IgD-negative memory B cell (primary cell): ENCODE measurements around the gene CXCR4. TPM values are rescaled to one million over a fixed set of nuclear protein-coding genes. Genes with fewer than 3 reads are reported as not detected.

ENCODE experiments used
- H3K27ac Mint-ChIP-seq, 3 donors: one replicate each; pipeline ENCODE4 v1.8.0; 2020 to 2022; ENCODE audit warnings: mild to moderate bottlenecking in 3 of 3, mixed read lengths in 3 of 3, moderate library complexity in 1 of 3
- H3K27me3 Mint-ChIP-seq: one replicate; pipeline ENCODE4 v1.8.0; 2021; ENCODE audit warnings: mixed read lengths
- H3K36me3 Mint-ChIP-seq: one replicate; pipeline ENCODE4 v1.8.0; 2020; ENCODE audit warnings: mild to moderate bottlenecking, mixed read lengths
- H3K4me1 Mint-ChIP-seq, 3 donors: one replicate each; pipeline ENCODE4 v1.8.0; 2020 to 2022; ENCODE audit warnings: mixed read lengths in 3 of 3, mild to moderate bottlenecking in 1 of 3
- H3K4me3 Mint-ChIP-seq, 4 donors: one replicate each; pipeline ENCODE4 v1.8.0; 2020 to 2022; ENCODE audit warnings: mild to moderate bottlenecking in 4 of 4, mixed read lengths in 4 of 4, moderate library complexity in 3 of 4
- H3K9me3 Mint-ChIP-seq, 3 donors: one replicate each; pipeline ENCODE4 v1.8.0; 2020 to 2021; ENCODE audit warnings: mixed read lengths in 3 of 3, mild to moderate bottlenecking in 1 of 3
- polyA plus RNA-seq: library from polyadenylated mRNA; unstranded; fragments of 300-500 nt; fragmentation: Illumina TruSeq; gene quantifications from one replicate; pipeline ENCODE4 v1.2.3, GENCODE V29; 2021

The CXCR4 gene
- polyA plus RNA-seq, 1 donor from 2014 or later: 862 TPM

DNA sequence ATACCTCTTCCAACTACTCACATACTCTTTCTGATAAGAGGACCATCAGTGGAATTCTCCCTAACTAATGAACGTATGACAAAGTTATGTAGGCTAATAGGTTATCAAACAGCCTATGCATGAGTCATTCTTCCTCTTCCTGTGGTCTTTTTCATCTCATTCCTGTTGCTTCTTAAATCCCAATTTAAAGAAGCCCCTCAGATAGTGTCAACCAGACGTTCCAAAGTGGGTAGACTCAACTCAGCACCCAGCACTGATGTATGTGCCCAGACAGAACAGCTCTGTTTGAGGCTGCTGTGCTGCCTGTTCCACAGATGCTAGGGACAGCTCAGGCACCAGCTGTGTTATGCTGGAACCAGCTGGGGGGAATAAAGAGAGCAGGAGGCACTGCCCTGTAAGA is 52.6 kb downstream of the CXCR4 start:
- Mint-ChIP-seq H3K4me1 (peaks cover 13 to 21% (median 20%) of the 10 kb centered on the region in 3 donors), H3K27ac (no peak overlapping the region), H3K36me3 (peaks cover 2% of the 10 kb centered on the region), H3K9me3 (peaks cover 0 to 2% (median 0%) of the 10 kb centered on the region in 3 donors), H3K27me3 (peaks cover 7% of the 10 kb centered on the region), H3K4me3 (no peak overlapping the region)

Other genes starting within 250 kb of the CXCR4 start
- 8.2 TPM for gene MCM6, start 241.7 kb downstream of the CXCR4 start, polyA plus RNA-seq
- 117 TPM for gene DARS1, start 132.5 kb downstream of the CXCR4 start, polyA plus RNA-seq